Astrocyte (in vitro differentiated cells and primary cell): Measurements from ENCODE around the gene JAKMIP1. TPM values are rescaled to one million over a fixed set of nuclear protein-coding genes. Genes with fewer than 3 reads are reported as not detected.

ENCODE experiments used
- DNase-seq: peaks from one replicate; pipeline ENCODE4 v3.0.0-alpha.2; 2010; ENCODE audit warnings: low read depth
- FAIRE-seq: peaks from 2 replicates; lab custom pipeline; 2011; peaks lifted over from hg19 to GRCh38; lab: Jason Lieb, UNC
- H2AFZ ChIP-seq: 2 replicates; pipeline ENCODE4 v1.6.0; 2012; ENCODE audit warnings: low read depth, low read length, inconsistent platforms
- H3K27ac ChIP-seq: 2 replicates; pipeline ENCODE4 v1.5.1; 2011; ENCODE audit warnings: low read depth, low read length, inconsistent platforms
- H3K27me3 ChIP-seq: 2 replicates; pipeline ENCODE4 v1.6.0; 2011; ENCODE audit warnings: low read length, inconsistent platforms; ENCODE audit not compliant: insufficient read depth
- H3K36me3 ChIP-seq: 2 replicates; pipeline ENCODE4 v1.5.1; 2011; ENCODE audit warnings: low read length, inconsistent platforms; ENCODE audit not compliant: insufficient read depth
- H3K4me1 ChIP-seq: 2 replicates; pipeline ENCODE4 v1.5.1; 2011; ENCODE audit warnings: low read length, inconsistent platforms; ENCODE audit not compliant: insufficient read depth
- H3K4me2 ChIP-seq: 2 replicates; pipeline ENCODE4 v1.6.0; 2012; ENCODE audit warnings: low read length, inconsistent platforms
- H3K4me3 ChIP-seq: 2 replicates; pipeline ENCODE4 v1.5.1; 2011; ENCODE audit warnings: low read depth, mild to moderate bottlenecking, low read length, inconsistent platforms; ENCODE audit not compliant: insufficient read depth
- H3K79me2 ChIP-seq: 2 replicates; pipeline ENCODE4 v1.6.0; 2012; ENCODE audit warnings: mild to moderate bottlenecking, low read length, inconsistent platforms; ENCODE audit not compliant: insufficient read depth
- H3K9ac ChIP-seq: 2 replicates; pipeline ENCODE4 v1.6.0; 2012; ENCODE audit warnings: mild to moderate bottlenecking, low read length, inconsistent platforms
- H3K9me3 ChIP-seq: 2 replicates; pipeline ENCODE4 v1.5.1; 2012; ENCODE audit warnings: low read depth, mild to moderate bottlenecking, low read length, inconsistent platforms; ENCODE audit not compliant: insufficient read depth
- H4K20me1 ChIP-seq: 2 replicates; pipeline ENCODE4 v1.6.0; 2012; ENCODE audit warnings: low read length, inconsistent platforms; ENCODE audit not compliant: insufficient read depth
- H3K27ac Mint-ChIP-seq: one replicate; pipeline ENCODE4 v1.8.0; 2021; ENCODE audit warnings: mild to moderate bottlenecking, mixed read lengths; ENCODE audit not compliant: unreplicated experiment
- H3K27me3 Mint-ChIP-seq: one replicate; pipeline ENCODE4 v1.8.0; 2021; ENCODE audit warnings: low read depth, mixed read lengths; ENCODE audit not compliant: unreplicated experiment
- H3K36me3 Mint-ChIP-seq: one replicate; pipeline ENCODE4 v1.8.0; 2021; ENCODE audit warnings: low read depth, mixed read lengths; ENCODE audit not compliant: unreplicated experiment
- H3K4me1 Mint-ChIP-seq: one replicate; pipeline ENCODE4 v1.8.0; 2021; ENCODE audit warnings: low read depth, mixed read lengths; ENCODE audit not compliant: unreplicated experiment
- H3K4me3 Mint-ChIP-seq: one replicate; pipeline ENCODE4 v1.8.0; 2021; ENCODE audit warnings: mild to moderate bottlenecking, moderate library complexity, mixed read lengths; ENCODE audit not compliant: unreplicated experiment
- H3K9me3 Mint-ChIP-seq: one replicate; pipeline ENCODE4 v1.8.0; 2021; ENCODE audit warnings: mild to moderate bottlenecking, mixed read lengths; ENCODE audit not compliant: unreplicated experiment
- CTCF ChIP-seq: IDR thresholded peaks from 2 replicates; pipeline ENCODE4 v1.5.1; 2011; ENCODE audit warnings: low read depth, mild to moderate bottlenecking, inconsistent platforms, low read length, moderate library complexity; ENCODE audit not compliant: insufficient read depth
- EZH2 ChIP-seq: IDR thresholded peaks from 2 replicates; pipeline ENCODE4 v1.6.1; 2012; ENCODE audit warnings: mild to moderate bottlenecking, low read length, inconsistent platforms; ENCODE audit not compliant: insufficient read depth
- total RNA-seq: library from RNA; stranded (reverse); gene quantifications from 2 replicates; pipeline ENCODE4 v1.2.1, GENCODE V29; 2021

JAKMIP1 gene
- total RNA-seq, 1 donor from 2014 or later: 0.50 TPM

DNA sequence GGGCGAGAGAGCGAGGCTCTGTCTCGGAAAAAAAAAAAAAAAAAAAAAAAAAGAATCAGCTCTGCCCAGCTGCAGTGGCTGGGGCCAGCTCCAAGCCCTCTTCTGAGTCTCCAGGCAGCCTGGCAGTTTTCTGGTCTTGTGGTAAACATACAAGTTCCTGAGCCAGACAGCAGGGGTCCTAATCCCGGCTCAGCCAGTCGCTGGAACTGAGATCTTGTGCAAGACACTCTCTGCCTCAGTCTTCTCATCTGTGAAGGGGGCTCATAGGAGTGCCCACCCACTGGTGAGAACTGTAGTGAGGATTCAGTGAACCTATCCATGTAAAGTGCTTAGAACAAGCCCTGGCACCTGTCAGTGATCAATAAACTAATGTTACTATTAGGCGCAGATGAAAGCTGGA lies 223.9 kb downstream of the JAKMIP1 start:
- H3K27ac Mint-ChIP-seq: no peak overlapping the region
- Histone ChIP-seq H3K9me3 (no peaks in the 10 kb centered on the region), H3K4me2 (no peak overlapping the region), H3K27me3 (peaks cover 2% of the 10 kb centered on the region), H3K4me1 (no peaks in the 10 kb centered on the region), H4K20me1 (no peaks in the 10 kb centered on the region), H3K9ac (no peak overlapping the region), H3K79me2 (no peaks in the 10 kb centered on the region), H3K4me3 (no peak overlapping the region), H3K27ac (no peak overlapping the region), H2AFZ (no peak overlapping the region), H3K36me3 (no peaks in the 10 kb centered on the region)
- no peak for TF ChIP-seq EZH2
- no peak for TF ChIP-seq CTCF
- peaks cover 39% of the 10 kb centered on the region for H3K27me3 Mint-ChIP-seq
- FAIRE-seq: no peak
- no peak overlapping the region for H3K4me3 Mint-ChIP-seq
- H3K9me3 Mint-ChIP-seq: no peaks in the 10 kb centered on the region
- DNase-seq: no peak
- H3K4me1 Mint-ChIP-seq: no peaks in the 10 kb centered on the region
- no peaks in the 10 kb centered on the region for H3K36me3 Mint-ChIP-seq

Other genes with a start within 250 kb of the JAKMIP1 start
- gene C4orf50, start 182.1 kb downstream of the JAKMIP1 start, total RNA-seq: 0.16 and 0.17 TPM in 2 replicates
- 34.7 and 39.0 TPM in 2 replicates for gene WFS1, start 69.3 kb upstream of the JAKMIP1 start, total RNA-seq